Transverse colon (tissue), 4 donors: ENCODE results near the gene ECHS1. TPM values are rescaled to one million over a fixed set of nuclear protein-coding genes. Genes with fewer than 3 reads are reported as not detected.

Experiments
- DNase-seq: peaks from one replicate; pipeline ENCODE4 v3.0.0-alpha.2; 2019
- H3K27ac ChIP-seq, 4 donors: fragments of 200-600 bp; sonication (generic); 2 replicates each; pipeline ENCODE4 v1.5.1; 2016 to 2018; ENCODE audit warnings: inconsistent platforms in 4 of 4
- H3K27me3 ChIP-seq: fragments of 200-600 bp; sonication (generic); 2 replicates; pipeline ENCODE4 v1.5.1; 2017; ENCODE audit warnings: inconsistent platforms
- H3K36me3 ChIP-seq, 4 donors: fragments of 200-600 bp; sonication (generic); 2 replicates each; pipeline ENCODE4 v1.5.1; 2017 to 2019; ENCODE audit warnings: inconsistent platforms in 4 of 4
- H3K4me1 ChIP-seq, 4 donors: fragments of 200-600 bp; sonication (generic); 2 replicates each; pipeline ENCODE4 v1.5.1; 2017 to 2020; ENCODE audit warnings: inconsistent platforms in 4 of 4
- H3K4me3 ChIP-seq, 4 donors: fragments of 200-600 bp; sonication (generic); 1 replicate in 1 of 4; 2 replicates in 3 of 4; pipeline versions ENCODE4 v1.5.1 to v1.6.1; 2017 to 2019; ENCODE audit warnings: inconsistent platforms in 4 of 4
- H3K9me3 ChIP-seq, 2 donors: fragments of 200-600 bp; sonication (generic); 2 replicates each; pipeline ENCODE4 v1.5.1; 2017 to 2019; ENCODE audit warnings: inconsistent platforms in 2 of 2
- EP300 ChIP-seq: sonication (generic); formaldehyde crosslinking; IDR thresholded peaks from one replicate; pipeline ENCODE4 v1.6.1; 2017; ENCODE audit warnings: antibody characterized with exemption, low read depth
- POLR2A ChIP-seq: fragments of 450-650 bp; IDR thresholded peaks from one replicate; pipeline ENCODE4 v1.6.1; 2016; ENCODE audit warnings: antibody characterized with exemption, mild to moderate bottlenecking, moderate library complexity
- POLR2AphosphoS5 ChIP-seq, 3 donors: sonication (generic); formaldehyde crosslinking; IDR thresholded peaks; one replicate each; pipeline ENCODE4 v1.6.1; 2016; ENCODE audit warnings: antibody characterized with exemption in 3 of 3
- WGBS, 2 donors: methylation state at CpG; one replicate each; pipeline ENCODE4 v1.1.5; 2018; ENCODE audit warnings: low coverage in 1 of 2; 5-methylcytosine and 5-hydroxymethylcytosine counted together
- in situ Hi-C, 4 donors: fragments of 200-750 bp; cut with MboI; loops; one replicate each; pipeline versions ENCODE4 v1.15.0 to v1.15.1; 2017; ENCODE audit warnings: low sequenced_read_pairs in 3 of 4, low pct_ligation_motif_present in 1 of 4, low pct_unique_long_range_greater_than_20kb in 1 of 4
- intact Hi-C: fragments of 100-400 bp; cut with DNase I; formaldehyde crosslinking; loops from one replicate; pipeline ENCODE4 v1.15.1; 2023; ENCODE audit warnings: low total_unique reads
- total RNA-seq, 4 donors: library from RNA; depleted of rRNA; stranded (reverse); fragments of >200 nt; gene quantifications; one replicate each; pipeline ENCODE4 v1.1.0, GENCODE V29; 2016
- TF ChIP-seq, protein P1 (sequence below), 5 experiments: fragments of 200-600 bp in 3 of 5; fragments of 450-650 bp in 2 of 5; sonication (generic) in 3 of 5; IDR thresholded peaks; 1 replicate in 2 of 5; 2 replicates in 3 of 5; pipeline ENCODE4 v1.5.1; 2016 to 2017; ENCODE audit warnings: antibody characterized with exemption in 5 of 5, inconsistent platforms in 3 of 5, mild to moderate bottlenecking in 2 of 5, moderate library complexity in 1 of 5

The ECHS1 gene
- total RNA-seq, 4 donors from 2014 or later, result 48.3 to 165 (median 120) TPM

DNA sequence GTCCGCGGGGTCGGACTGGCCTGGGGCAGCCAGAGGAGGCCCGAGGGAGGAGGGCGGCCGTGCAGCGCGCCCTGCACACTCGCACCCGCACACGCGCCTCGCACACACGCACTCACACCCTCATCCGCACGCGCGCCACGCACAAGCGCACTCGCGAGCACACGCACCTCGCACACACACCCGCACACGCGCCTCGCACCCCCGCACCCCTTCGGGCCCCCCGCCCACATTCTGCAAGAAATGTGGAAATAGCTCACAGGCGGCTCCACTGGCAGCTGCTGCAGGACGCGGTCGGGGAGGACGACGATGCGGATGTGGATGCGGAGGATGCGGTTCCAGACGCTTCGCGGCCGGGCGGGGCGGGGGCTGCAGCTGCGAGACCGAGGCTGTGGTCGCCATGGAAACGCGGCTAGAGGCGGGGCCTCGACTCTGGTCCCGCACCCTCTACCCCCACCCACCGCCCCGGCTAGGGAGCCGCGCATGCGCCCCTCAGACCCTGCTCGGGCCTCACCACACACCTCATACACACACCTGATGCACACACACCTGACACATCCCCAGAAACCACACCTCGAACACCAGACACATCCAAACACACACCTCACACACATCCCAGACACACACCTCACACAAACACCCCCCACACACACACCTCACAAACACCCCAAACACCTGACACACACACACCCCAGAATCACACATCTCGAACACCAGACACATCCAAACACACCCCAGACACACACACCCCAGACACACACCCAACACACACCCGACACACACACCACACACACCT, 36.4 kb downstream of the ECHS1 start, which contains the start of gene CALY:
CALY (minus strand) TSS at position 320 of the 793 bp plus-strand sequence. CDS start 7,907 bp downstream, outside the sequence.
- Histone ChIP-seq H3K36me3 (no peaks in the 10 kb centered on the region), H3K27ac (no peak within 1 kb of the TSS), H3K4me1 (peaks cover 14 to 21% (median 20%) of the 10 kb centered on the region in 4 donors), H3K27me3 (peaks cover 57% of the 10 kb centered on the region), H3K4me3 (peak within 1 kb of the TSS; percentile 8 to 36 (median 19)), H3K9me3 (no peaks in the 10 kb centered on the region)
- intact Hi-C loops, result no loop called here
- peak; percentile 62 for DNase-seq
- WGBS, 2 donors, result 5% methylated on average over 43 of the region's 63 CpGs; no CpG with 5 or more reads in 1 of the 2 donors
- in situ Hi-C loops, result no loop called here
- TF ChIP-seq, protein P1, sequence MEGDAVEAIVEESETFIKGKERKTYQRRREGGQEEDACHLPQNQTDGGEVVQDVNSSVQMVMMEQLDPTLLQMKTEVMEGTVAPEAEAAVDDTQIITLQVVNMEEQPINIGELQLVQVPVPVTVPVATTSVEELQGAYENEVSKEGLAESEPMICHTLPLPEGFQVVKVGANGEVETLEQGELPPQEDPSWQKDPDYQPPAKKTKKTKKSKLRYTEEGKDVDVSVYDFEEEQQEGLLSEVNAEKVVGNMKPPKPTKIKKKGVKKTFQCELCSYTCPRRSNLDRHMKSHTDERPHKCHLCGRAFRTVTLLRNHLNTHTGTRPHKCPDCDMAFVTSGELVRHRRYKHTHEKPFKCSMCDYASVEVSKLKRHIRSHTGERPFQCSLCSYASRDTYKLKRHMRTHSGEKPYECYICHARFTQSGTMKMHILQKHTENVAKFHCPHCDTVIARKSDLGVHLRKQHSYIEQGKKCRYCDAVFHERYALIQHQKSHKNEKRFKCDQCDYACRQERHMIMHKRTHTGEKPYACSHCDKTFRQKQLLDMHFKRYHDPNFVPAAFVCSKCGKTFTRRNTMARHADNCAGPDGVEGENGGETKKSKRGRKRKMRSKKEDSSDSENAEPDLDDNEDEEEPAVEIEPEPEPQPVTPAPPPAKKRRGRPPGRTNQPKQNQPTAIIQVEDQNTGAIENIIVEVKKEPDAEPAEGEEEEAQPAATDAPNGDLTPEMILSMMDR (IDR thresholded peaks at IDR 0.05), result no peak
- TF ChIP-seq EP300 (no peak), POLR2AphosphoS5 (IDR thresholded peaks at IDR 0.05) (no peak), POLR2A (no peak)

DNA sequence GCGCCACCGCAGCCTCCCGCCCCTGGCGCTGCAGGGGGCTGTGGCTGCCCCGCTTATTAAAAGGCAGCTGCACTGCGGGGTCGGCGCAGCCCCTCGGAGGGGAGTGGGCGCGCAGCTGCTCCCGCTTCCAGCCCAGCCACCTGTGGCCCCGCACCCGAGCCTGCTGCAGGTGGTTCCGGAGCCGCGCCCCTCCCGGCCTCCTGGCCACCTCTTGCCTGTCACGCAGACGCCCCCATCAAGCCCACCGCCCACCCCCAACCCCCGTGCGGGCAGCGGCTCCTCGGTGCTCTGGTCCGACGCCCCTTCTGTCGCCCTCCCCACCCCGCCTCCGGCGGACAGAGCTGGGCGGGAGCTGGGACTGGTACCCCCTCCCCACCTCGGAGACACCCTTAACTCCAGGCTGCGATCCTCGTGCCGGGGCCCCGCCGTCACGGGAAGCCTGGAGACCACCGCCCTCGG, 37.0 kb downstream of the ECHS1 start:
- TF ChIP-seq POLR2A, result no peak
- TF ChIP-seq POLR2AphosphoS5 (IDR thresholded peaks at IDR 0.05), result no peak
- TF ChIP-seq, protein P1 (IDR thresholded peaks at IDR 0.05), result no peak
- TF ChIP-seq EP300, result no peak
- in situ Hi-C loops (no loop called here), intact Hi-C loops (no loop called here)
- peak overlapping the region; percentile 8 to 36 (median 19) for H3K4me3 ChIP-seq
- WGBS, 2 donors, result 7% methylated on average over 22 of the region's 41 CpGs; no CpG with 5 or more reads in 1 of the 2 donors
- H3K27me3 ChIP-seq, result peaks cover 57% of the 10 kb centered on the region
- H3K9me3 ChIP-seq, result no peaks in the 10 kb centered on the region
- no peaks in the 10 kb centered on the region for H3K36me3 ChIP-seq
- DNase-seq, result no peak
- H3K27ac ChIP-seq, result no peak overlapping the region
- peaks cover 14 to 21% (median 20%) of the 10 kb centered on the region in 4 donors for H3K4me1 ChIP-seq

DNA sequence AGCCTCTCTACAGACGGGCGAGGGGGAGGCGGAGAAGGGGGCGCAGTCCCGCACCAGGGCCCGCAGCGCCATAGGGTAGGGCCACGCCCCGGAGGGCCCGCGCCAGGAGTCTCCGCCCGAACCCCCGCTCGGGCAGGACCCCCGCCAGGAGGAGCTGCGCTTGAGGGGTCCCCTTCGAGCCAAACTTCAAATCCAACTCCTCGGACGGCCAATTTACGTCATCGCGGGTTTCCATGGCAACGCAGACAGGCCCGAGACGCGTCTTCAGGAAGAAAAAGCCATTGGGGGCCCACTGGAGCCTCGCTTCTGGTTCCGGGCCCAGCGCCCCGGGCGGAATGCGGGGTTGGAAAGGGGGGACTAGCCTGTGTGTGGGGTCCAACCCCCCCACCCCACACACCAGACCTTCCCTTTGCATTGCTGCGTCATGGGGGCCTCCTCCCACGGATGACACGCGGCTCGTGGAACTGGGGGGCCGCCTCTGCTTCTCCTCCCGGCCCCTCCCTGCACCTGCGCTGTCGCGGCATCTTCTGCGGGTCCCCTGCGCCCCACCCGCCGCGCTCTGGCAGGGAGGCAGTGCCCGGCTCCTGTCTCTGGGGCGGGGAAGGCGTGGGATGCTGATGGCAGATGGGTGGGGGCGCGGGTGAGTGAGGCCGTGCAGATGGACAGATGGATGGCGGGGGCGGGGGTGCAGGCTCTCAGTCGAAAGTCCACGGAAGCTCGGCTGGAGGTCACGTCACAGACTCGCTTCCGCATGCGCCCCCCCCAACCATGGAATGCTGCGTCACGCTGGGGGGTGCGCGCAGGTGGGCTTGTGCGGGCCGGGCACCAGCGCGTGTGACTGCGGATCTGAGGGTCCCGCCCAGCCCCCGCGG, 37.7 kb downstream of the ECHS1 start:
- DNase-seq, result peak; percentile 62
- Histone ChIP-seq H3K4me3 (peak overlapping the region; percentile 8 to 36 (median 19)), H3K9me3 (no peaks in the 10 kb centered on the region), H3K27ac (no peak overlapping the region), H3K4me1 (peaks cover 14 to 21% (median 20%) of the 10 kb centered on the region in 4 donors), H3K27me3 (peaks cover 58% of the 10 kb centered on the region), H3K36me3 (no peaks in the 10 kb centered on the region)
- in situ Hi-C loops, result no loop called here
- TF ChIP-seq EP300 (no peak), POLR2AphosphoS5 (IDR thresholded peaks at IDR 0.05) (no peak), POLR2A (no peak)
- TF ChIP-seq, protein P1 (IDR thresholded peaks at IDR 0.05), result no peak
- intact Hi-C loops, result no loop called here
- WGBS, 2 donors, result 2% methylated on average over 48 of the region's 75 CpGs; no CpG with 5 or more reads in 1 of the 2 donors
